Keratinocyte (primary cell): ENCODE results near the gene CTRB2.

Experiments used
- CTCF ChIP-seq, 3 experiments: IDR thresholded peaks in 1 of 3; conservative IDR thresholded peaks in 1 of 3; optimal IDR thresholded peaks in 1 of 3; 2 replicates in 2 of 3; 3 replicates in 1 of 3; pipeline versions ENCODE3 to v1.5.1; 2011; ENCODE audit warnings: low read length in 3 of 3, mild to moderate bottlenecking in 3 of 3, moderate library complexity in 2 of 3, control low read depth in 1 of 3, inconsistent platforms in 1 of 3; ENCODE audit not compliant: insufficient read depth in 2 of 3; ENCODE audit errors: extremely low read depth in 1 of 3
- EZH2 ChIP-seq: IDR thresholded peaks from one replicate; pipeline ENCODE4 v1.6.1; 2012; ENCODE audit warnings: inconsistent platforms, mild to moderate bottlenecking, low read length, moderate library complexity

GRCh38 chr16:75179208-75179607 lies 27.8 kb downstream of the CTRB2 start:
- no peak for TF ChIP-seq CTCF (optimal IDR thresholded peaks at IDR 0.05 in 1 of 3, IDR thresholded peaks at IDR 0.05 in 1 of 3, conservative IDR thresholded peaks at IDR 0.05 in 1 of 3; ENCODE audit: extremely low read depth in 1 of 3, insufficient read depth in 2 of 3, low read length in 3 of 3)
- no peak for TF ChIP-seq EZH2
